Activated CD8-positive, alpha-beta T cell treated with anti-CD3 and anti-CD28 coated beads for 36 hours (primary cell): ENCODE measurements around the gene NAXD. TPM values are rescaled to one million over a fixed set of nuclear protein-coding genes. Genes with fewer than 3 reads are reported as not detected.
A peak's percentile ranks its signal among the peaks of the same experiment; 100 is the strongest.

ENCODE experiments used
- ATAC-seq: fragments of 200-7000 bp; cut with Tn5 transposase; one replicate; pipeline ENCODE4 v1.10.0; 2021; ENCODE audit warnings: mild to moderate bottlenecking, moderate library complexity
- CTCF ChIA-PET: fragments of 350-600 bp; sonication (Branson Sonifier 250); formaldehyde crosslinking; loops from one replicate; lab custom pipeline; 2021; ENCODE audit warnings: antibody characterized with exemption; lab: Charles Lee
- POLR2A ChIA-PET: fragments of 350-600 bp; sonication (Branson Sonifier 250); formaldehyde crosslinking; loops from one replicate; lab custom pipeline; 2021; ENCODE audit warnings: antibody characterized with exemption; lab: Charles Lee
- DNase-seq: peaks from one replicate; pipeline ENCODE4 v3.0.0-alpha.2; 2020
- H3K27ac Mint-ChIP-seq: one replicate; pipeline ENCODE4 v1.8.0; 2021; ENCODE audit warnings: mild to moderate bottlenecking, mixed read lengths
- H3K27me3 Mint-ChIP-seq: one replicate; pipeline ENCODE4 v1.8.0; 2021; ENCODE audit warnings: mixed read lengths
- H3K36me3 Mint-ChIP-seq: one replicate; pipeline ENCODE4 v1.8.0; 2021; ENCODE audit warnings: low read depth, mixed read lengths
- H3K4me1 Mint-ChIP-seq: one replicate; pipeline ENCODE4 v1.8.0; 2021; ENCODE audit warnings: low read depth, mixed read lengths
- H3K4me3 Mint-ChIP-seq: one replicate; pipeline ENCODE4 v1.8.0; 2021; ENCODE audit warnings: mild to moderate bottlenecking, moderate library complexity, mixed read lengths
- H3K9me3 Mint-ChIP-seq: one replicate; pipeline ENCODE4 v1.8.0; 2021; ENCODE audit warnings: mixed read lengths
- intact Hi-C: fragments of 100-400 bp; cut with micrococcal nuclease; formaldehyde crosslinking; loops from one replicate; pipeline ENCODE4 v1.10.0; 2022
- total RNA-seq, 2 experiments: library from RNA; stranded (reverse); gene quantifications; one replicate each; pipeline ENCODE4 v1.2.3, GENCODE V29; 2021
- TF ChIP-seq, protein P1 (sequence below): fragments of 200-600 bp; IDR thresholded peaks from one replicate; pipeline ENCODE4 v1.8.0; 2022; ENCODE audit warnings: antibody characterized with exemption, mild to moderate bottlenecking

Gene NAXD
- total RNA-seq, 2 experiments from 2014 or later, result 22.7 to 24.8 TPM

DNA sequence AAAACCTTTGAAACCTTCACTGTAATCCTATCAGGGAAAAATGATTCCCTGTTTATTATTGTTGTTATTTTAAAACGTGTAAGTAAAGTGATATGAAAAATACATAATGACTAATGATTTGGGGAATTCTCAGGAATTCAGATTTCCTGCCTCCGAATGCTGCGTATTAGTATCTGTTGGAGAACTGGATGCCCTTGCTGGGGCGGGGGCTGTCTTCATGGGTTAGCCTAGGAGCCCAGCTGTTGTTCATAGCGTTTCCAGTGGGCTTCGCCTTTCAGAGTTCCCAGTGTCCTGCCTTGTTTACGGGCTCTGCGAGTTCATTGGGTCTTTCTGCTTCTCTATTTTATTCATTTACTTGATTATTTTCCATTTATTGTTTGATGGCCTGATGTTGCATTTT, 18.4 kb downstream of the NAXD start:
- TF ChIP-seq, protein P1, sequence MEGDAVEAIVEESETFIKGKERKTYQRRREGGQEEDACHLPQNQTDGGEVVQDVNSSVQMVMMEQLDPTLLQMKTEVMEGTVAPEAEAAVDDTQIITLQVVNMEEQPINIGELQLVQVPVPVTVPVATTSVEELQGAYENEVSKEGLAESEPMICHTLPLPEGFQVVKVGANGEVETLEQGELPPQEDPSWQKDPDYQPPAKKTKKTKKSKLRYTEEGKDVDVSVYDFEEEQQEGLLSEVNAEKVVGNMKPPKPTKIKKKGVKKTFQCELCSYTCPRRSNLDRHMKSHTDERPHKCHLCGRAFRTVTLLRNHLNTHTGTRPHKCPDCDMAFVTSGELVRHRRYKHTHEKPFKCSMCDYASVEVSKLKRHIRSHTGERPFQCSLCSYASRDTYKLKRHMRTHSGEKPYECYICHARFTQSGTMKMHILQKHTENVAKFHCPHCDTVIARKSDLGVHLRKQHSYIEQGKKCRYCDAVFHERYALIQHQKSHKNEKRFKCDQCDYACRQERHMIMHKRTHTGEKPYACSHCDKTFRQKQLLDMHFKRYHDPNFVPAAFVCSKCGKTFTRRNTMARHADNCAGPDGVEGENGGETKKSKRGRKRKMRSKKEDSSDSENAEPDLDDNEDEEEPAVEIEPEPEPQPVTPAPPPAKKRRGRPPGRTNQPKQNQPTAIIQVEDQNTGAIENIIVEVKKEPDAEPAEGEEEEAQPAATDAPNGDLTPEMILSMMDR, result no peak
- intact Hi-C loops, result no loop called here
- ChIA-PET CTCF (no interaction called here), POLR2A (no interaction called here)
- ATAC-seq (no peak), DNase-seq (no peak)
- Mint-ChIP-seq H3K27me3 (no peaks in the 10 kb centered on the region), H3K4me3 (no peak overlapping the region), H3K36me3 (peaks cover 23% of the 10 kb centered on the region), H3K9me3 (no peaks in the 10 kb centered on the region), H3K4me1 (peaks cover 29% of the 10 kb centered on the region), H3K27ac (no peak overlapping the region)

DNA sequence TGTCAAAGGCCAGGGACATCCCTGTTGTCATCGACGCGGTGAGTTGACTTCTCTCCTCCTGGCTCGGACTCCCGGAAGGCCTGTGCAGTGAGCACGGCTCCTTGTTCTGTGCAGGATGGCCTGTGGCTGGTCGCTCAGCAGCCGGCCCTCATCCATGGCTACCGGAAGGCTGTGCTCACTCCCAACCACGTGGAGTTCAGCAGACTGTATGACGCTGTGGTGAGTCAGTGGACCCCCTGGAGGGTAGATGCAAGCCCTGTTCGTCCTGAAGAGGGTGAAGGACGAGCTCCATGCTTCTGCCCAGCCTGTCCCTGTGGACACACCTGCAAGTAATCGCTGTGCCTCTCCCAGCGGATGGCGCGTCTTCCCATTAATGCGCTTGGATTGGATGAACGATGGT, 19.2 kb downstream of the NAXD start:
- peaks cover 21% of the 10 kb centered on the region for H3K4me1 Mint-ChIP-seq
- intact Hi-C loops, result no loop called here
- POLR2A ChIA-PET, result interaction anchor here (0.7 kb wide), 1 partner anchor 10 kb away, joined by 3 read pairs; no protein-coding TSS in a partner anchor
- H3K36me3 Mint-ChIP-seq, result peaks cover 25% of the 10 kb centered on the region
- no peak overlapping the region for H3K4me3 Mint-ChIP-seq
- CTCF ChIA-PET, result interaction anchor here (1.4 kb wide), 1 partner anchor 41 kb away, joined by 3 read pairs; no protein-coding TSS in a partner anchor
- H3K9me3 Mint-ChIP-seq, result no peaks in the 10 kb centered on the region
- no peaks in the 10 kb centered on the region for H3K27me3 Mint-ChIP-seq
- DNase-seq (no peak), ATAC-seq (no peak)
- TF ChIP-seq, protein P1, result no peak
- H3K27ac Mint-ChIP-seq, result no peak overlapping the region

DNA sequence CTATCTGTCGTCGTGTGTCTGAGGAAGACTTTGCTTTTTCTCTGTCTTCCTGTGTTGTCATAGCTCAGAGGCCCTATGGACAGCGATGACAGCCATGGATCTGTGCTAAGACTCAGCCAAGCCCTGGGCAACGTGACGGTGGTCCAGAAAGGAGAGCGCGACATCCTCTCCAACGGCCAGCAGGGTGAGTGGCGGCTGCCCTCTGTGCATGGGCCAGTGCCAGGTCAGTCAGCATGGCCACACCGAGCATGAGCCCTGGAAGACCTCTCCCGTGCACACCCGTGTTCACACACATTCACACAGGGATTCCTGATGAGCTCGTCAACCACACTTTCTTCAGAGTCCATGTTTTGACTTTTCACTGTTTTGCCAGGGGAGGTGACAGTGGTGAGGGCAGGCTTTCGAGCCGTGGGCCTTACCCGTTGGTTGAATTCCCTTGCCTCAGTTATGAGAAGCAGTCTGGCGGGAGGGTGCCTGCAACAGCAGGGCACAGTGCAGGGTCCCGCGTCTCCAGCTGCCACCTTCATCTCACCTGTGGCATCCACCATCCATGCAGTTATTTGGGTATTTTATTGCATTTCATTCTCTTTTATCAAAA, 20.2 kb downstream of the NAXD start:
- intact Hi-C loops, result no loop called here
- Mint-ChIP-seq H3K4me1 (peaks cover 14% of the 10 kb centered on the region), H3K4me3 (no peak overlapping the region), H3K27me3 (no peaks in the 10 kb centered on the region), H3K9me3 (no peaks in the 10 kb centered on the region), H3K27ac (no peak overlapping the region), H3K36me3 (peaks cover 25% of the 10 kb centered on the region)
- ATAC-seq (no peak), DNase-seq (no peak)
- CTCF ChIA-PET, result interaction anchor here (1.4 kb wide), 1 partner anchor 41 kb away, joined by 3 read pairs; no protein-coding TSS in a partner anchor
- TF ChIP-seq, protein P1, result no peak
- POLR2A ChIA-PET, result interaction anchor here (0.6 to 0.8 kb wide), 2 partner anchors 10 to 26 kb away, joined by 3 read pairs; no protein-coding TSS in a partner anchor

DNA sequence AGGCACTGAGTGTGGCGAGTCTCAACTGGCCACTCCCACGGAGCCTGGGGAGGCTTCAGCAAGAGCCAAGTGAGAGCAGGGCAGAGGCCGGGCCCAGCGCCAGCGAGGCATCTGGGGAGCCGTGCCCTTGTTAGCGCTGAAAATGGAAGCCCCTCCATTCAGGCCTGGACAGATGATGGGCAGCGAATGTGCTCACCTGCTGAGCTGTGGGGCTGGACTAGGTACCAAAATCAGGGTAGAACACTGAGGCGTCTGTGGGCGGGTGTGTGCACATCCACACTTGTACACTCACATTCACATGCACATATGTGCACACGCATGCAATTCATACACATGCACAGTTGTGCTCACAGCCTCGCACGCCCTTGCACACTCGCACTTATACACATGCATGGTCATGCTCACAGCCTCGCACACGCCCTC, 20.7 kb downstream of the NAXD start:
- TF ChIP-seq, protein P1, result no peak
- H3K27me3 Mint-ChIP-seq, result no peaks in the 10 kb centered on the region
- ChIA-PET POLR2A (interaction anchor here (0.6 to 1.0 kb wide), 2 partner anchors 13 to 27 kb away, joined by 3 read pairs; no protein-coding TSS in a partner anchor), CTCF (interaction anchor here (1.0 to 1.4 kb wide), 2 partner anchors 18 to 42 kb away, joined by 3 read pairs; no protein-coding TSS in a partner anchor)
- H3K9me3 Mint-ChIP-seq, result no peaks in the 10 kb centered on the region
- H3K4me3 Mint-ChIP-seq, result no peak overlapping the region
- H3K4me1 Mint-ChIP-seq, result peaks cover 8% of the 10 kb centered on the region
- no peak for DNase-seq
- H3K27ac Mint-ChIP-seq, result no peak overlapping the region
- H3K36me3 Mint-ChIP-seq, result peaks cover 25% of the 10 kb centered on the region
- intact Hi-C loops, result no loop called here
- no peak for ATAC-seq

DNA sequence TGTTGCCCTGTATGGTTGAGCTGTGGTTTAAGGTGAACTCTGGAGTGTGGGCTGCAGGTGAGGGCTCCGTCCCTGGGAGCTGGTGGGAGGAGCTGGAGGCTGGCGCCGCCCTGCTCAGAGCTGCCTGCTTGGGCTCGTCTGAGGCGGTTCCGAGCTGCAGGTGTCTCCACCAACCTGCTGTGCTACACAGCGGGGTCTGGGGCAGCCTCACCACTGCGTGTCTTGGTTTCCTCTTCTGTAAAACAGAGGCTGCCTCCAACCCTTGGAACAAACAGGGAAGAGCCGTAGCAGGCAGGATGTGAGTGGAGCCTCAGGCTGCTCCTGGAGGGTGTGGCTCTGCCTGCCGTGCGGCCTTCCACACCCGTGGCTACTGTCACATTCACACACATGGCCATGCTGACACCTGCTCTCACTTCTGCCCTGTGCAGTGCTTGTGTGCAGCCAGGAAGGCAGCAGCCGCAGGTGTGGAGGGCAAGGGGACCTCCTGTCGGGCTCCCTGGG, 21.4 kb downstream of the NAXD start:
- Mint-ChIP-seq H3K27me3 (no peaks in the 10 kb centered on the region), H3K4me3 (no peak overlapping the region), H3K27ac (peak overlapping the region; percentile 20), H3K36me3 (peaks cover 27% of the 10 kb centered on the region), H3K9me3 (no peaks in the 10 kb centered on the region), H3K4me1 (peaks cover 7% of the 10 kb centered on the region)
- TF ChIP-seq, protein P1, result no peak
- DNase-seq, result no peak
- intact Hi-C loops, result no loop called here
- ChIA-PET POLR2A (interaction anchor here (1.0 kb wide), 1 partner anchor 12 kb away, joined by 3 read pairs; no protein-coding TSS in a partner anchor), CTCF (interaction anchor here (1.0 kb wide), 1 partner anchor 18 kb away, joined by 3 read pairs; no protein-coding TSS in a partner anchor)
- ATAC-seq, result no peak
